Umbilical cord (tissue), 2 donors: ENCODE results near the gene SLC46A2. TPM values are rescaled to one million over a fixed set of nuclear protein-coding genes. Genes with fewer than 3 reads are reported as not detected.
A peak's percentile ranks its signal among the peaks of the same experiment; 100 is the strongest.

ENCODE experiments used
- DNase-seq: peaks from one replicate; pipeline ENCODE4 v3.0.0-alpha.2; 2015; ENCODE audit warnings: low spot score
- total RNA-seq: library from RNA; depleted of rRNA; stranded (reverse); fragments of >200 nt; gene quantifications from one replicate; pipeline ENCODE4 v1.2.3, GENCODE V29; 2014; ENCODE audit warnings: low replicate concordance; ENCODE audit not compliant: insufficient read depth

Gene SLC46A2, protein sequence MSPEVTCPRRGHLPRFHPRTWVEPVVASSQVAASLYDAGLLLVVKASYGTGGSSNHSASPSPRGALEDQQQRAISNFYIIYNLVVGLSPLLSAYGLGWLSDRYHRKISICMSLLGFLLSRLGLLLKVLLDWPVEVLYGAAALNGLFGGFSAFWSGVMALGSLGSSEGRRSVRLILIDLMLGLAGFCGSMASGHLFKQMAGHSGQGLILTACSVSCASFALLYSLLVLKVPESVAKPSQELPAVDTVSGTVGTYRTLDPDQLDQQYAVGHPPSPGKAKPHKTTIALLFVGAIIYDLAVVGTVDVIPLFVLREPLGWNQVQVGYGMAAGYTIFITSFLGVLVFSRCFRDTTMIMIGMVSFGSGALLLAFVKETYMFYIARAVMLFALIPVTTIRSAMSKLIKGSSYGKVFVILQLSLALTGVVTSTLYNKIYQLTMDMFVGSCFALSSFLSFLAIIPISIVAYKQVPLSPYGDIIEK
- 0.24 TPM for total RNA-seq

DNA sequence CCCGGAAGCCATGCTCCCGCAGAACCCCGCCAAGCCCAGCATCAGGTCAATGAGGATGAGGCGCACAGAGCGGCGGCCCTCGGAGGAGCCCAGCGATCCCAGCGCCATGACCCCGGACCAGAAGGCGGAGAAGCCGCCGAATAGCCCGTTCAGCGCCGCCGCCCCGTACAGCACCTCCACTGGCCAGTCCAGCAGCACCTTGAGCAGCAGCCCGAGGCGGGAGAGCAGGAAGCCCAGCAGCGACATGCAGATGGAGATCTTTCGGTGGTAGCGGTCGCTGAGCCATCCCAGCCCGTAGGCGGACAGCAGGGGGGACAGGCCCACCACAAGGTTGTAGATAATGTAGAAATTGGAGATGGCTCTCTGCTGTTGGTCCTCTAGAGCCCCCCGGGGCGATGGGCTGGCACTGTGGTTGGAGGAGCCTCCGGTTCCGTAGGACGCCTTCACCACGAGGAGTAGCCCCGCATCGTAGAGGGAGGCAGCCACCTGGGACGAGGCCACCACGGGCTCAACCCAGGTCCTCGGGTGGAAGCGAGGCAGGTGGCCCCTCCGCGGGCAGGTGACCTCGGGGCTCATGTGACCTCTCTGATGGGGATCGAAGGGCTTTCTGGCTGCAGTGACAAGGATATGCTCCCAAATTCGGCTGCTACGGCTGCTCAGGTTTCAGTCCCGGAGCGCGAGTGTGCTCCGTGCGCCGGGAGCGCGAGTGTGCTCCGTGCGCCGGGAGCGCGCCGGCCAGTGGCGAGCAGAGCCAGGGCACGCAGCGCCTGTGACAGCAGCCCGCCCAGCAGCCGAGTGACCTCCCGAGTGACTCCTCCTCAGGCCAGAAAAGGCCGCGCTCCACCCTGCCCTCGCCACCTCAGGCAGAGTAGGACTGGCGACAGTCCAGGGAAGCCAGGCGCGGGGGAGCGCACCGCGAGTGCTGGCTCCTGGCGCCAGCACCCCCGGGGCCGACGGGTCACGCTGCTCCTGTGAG lies at the start of gene SLC46A2:
Gene SLC46A2, minus strand, starts transcription at position 771 of the 976 bp plus-strand sequence. Its CDS starts 195 bp downstream, at position 576.
- DNase-seq = no peak

DNA sequence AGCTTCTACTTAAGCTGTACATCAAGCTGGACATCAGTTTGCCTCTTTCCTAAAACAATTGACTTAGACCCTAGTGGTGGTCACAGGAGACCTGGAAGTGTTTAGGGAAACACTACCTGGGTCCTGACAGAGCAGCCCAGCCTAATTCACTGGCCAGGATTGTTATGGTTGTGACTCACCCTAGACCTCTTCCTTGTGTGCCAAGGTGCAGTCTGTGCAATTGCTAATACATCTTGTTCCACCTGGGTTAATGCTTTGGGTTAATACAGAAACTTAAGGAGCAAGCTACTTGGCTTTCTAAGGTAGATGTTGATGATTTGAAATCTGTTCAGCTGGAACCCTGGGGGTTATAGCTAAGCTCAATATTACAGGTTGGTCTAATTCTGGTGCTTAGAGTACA lies 48.7 kb upstream of the SLC46A2 start:
- DNase-seq = no peak

DNA sequence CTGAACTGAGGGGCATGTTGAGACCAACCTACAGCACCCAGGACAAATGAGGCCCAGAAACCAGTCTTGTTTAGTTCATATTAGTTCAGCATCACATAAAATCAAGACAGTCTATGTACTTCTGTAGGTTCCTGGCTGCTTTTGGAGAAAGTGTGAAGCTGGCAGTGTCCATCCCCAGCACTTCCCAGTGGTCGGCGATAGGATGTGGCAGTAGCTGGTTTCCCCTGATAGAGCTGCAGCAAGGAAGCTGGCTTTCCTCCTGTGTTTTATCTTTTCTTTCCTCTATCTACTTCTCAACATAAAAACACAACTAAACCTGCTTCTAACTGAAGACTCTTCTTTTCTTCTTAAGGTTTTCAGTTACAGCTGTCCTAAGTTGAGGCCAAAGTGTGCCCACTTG lies 43.0 kb upstream of the SLC46A2 start:
- no peak for DNase-seq

DNA sequence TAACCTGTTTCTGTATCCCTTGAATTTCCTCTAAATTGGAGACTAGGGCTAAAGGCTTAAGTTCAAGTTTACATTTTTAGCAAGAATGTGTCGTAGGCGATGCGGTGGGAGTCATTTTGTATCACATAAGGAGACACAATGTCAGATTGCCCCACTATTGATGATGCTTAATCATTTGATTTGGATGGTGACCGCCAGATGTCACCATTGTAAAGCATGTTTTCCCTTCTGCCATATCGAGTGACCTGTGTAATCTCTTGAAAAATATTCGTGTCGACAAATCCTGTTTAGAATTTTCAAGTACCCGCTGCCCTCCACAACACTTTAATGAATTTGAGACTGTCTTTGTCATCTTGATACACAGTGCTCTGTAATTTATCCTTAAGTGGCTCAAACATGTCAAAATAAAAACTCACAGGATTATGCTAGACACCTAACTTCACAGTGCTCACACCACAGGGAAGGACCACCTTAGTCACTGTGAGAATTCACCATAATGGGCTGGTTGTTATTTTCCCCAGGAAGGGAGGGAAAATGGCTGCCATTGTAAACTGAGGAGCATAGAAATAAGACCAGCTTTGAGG lies 34.5 kb upstream of the SLC46A2 start:
- DNase-seq = peak; percentile 17

DNA sequence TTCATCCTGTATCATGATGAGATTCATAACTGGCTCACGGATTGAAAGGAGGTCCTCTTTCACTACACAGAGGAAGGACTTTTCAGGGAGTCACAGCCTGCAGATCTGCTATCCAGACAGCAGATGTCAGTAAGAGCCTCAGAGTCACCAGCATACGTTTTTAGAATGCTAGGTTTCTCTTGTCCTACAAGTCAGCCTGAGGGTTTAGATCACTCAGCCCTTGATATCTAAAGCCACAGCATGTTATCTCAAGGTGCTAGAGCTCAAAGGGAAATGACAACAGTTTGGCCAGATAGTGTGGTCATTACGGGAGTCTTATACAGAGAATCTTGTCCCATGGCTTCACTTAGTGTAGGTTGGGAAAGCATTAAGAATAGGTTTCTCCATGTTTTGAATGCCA lies 30.9 kb upstream of the SLC46A2 start:
- DNase-seq = peak; percentile 52

DNA sequence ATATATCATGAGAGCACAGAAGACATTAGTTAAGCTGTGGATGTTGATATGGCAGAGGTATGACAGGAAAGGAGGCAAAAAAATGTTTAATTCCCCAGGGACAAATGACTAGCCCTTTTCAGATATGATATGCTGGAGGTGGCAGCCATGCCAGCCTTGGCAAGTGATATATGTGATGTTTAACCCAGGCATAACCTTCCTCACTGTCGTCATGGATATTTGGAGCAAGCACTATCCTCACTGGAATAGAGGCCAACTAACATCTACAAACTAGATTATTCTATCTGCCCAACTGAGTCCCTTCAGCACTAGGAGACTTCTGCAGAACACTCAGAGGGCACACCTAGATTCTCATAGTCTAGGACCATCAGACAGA lies 27.3 kb upstream of the SLC46A2 start:
- no peak for DNase-seq

DNA sequence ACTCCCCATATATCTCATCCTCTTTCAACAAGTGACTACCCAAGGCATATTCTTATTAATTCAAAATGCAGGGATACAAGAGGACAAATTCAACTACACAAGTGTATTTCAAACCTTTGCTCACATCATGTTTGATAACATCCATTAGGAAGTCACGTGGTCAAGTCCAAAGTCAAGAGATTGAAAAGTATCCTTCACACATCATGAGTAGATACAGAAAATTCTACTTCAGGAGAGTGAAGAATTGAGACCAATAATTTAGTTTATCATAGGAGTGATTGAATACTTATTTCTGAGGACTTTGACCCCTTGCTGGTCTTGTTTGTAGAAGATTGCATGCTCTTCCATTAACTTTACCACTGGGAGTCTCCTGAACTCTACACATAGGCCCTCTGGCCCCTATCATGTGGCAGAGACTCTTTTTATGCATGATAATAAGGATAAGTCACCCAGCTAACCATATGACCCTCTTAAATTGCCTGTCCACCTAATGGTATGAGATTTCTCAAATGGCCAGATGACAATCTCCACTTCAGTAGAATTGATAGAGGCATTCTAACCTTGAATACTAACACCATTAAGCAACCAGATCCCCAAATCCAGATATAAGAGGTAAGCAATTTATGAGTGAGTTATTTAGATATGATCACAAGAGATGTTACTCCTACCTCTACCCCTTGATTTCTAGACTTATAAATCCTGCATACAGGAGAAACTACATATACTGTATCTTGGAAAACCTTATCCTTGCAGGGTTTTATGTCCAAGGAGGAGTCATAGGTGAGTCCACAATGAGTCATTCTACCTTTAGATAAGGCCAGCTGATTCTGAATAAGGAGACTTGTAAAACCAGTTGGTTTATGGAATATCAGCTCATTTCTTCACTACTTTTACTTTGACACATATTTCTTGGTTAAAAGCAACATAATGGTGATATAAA lies 26.6 kb upstream of the SLC46A2 start:
- DNase-seq = no peak

DNA sequence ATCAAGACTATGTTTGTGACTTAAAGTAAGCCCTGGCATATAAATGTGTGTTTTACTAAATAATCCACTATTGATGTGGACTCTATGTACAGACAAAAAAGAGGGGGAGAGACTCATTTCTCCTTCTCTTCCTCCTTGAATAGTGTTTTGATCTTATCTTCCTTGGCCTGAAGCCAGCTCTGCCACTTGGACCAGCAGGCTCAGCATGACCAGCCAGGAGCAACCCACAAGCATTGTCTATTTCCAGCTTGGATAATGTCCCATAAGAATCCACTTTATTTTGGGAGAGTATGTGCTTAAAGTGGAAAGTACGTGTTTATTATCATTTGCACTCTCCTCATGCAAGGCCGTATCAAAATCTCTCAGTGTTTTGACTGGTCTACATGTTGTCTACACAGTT lies 23.8 kb upstream of the SLC46A2 start:
- DNase-seq = no peak

DNA sequence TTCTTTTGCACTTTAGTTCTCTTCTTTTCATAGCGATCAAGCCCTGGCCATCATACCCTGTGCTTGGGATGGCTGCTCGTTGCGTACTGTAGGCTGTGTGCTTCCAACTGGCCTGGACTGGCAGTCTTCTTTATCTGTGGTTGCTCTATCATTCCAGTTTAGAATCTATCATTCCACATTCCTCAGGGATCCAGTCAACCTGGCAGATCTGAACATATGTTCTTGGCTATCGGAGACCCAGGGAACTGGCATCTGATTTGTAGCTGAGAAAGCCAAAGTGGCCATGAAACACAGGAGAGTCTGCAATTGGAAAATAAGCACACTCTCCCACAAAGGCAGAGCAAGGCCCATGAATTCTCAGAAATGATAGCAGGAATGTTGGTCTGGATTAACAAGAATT lies 22.6 kb upstream of the SLC46A2 start:
- no peak for DNase-seq

DNA sequence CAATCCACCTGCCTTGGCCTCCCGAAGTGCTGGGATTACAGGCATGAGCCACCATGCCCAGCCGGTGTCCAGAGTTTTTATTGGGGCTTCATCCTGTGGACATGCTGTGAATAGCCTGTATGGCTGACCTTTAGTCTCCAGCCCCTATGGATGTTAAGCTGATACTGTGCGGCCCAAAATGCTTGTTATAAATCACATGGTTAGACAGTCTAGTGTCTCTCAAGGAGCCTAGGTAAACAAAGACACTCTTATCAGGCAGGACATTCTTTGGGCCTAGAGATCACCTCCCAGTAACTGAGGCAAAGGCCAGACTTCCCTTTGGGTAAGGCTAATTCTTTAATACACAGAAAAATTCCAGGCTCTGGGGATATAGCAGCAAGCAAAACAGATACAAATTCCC lies 22.0 kb upstream of the SLC46A2 start:
- DNase-seq = no peak

DNA sequence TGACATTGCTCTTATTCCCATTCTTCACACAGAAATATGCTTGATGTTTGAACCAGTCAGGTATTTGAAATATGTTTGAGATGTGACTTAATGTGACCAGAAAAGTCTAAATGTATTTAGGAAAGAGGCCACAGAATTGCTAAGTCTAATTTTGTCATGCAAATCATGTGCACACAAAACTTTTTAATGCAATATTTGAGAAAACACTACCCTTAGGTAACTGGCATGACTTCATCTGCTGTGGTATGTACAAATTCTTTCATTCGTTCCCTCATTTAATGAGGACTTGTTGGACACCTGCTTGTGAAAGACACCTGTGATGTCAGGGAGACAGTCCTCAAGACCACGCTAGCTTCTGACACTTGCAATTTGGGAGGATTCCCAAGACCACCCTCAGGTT lies 21.1 kb upstream of the SLC46A2 start:
- no peak for DNase-seq

DNA sequence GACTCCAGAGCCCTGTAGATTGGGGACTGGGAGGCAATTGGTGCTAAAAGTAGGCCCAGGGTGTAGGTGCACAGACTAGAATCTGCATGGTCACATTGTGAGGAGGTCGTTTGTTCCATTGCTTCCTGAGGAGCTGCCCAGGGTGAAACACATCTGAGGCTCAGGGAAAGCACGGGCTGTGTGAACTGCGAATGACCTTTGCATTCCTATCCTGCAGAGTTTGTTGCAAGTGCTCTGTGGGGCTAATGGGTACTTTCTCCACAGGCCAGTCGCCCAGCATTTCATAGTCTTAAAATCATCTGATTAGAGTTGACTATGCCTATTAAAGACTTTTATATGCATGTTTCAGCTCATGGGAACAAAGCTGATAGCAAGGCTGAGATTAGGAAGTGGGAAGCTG lies 14.4 kb upstream of the SLC46A2 start:
- DNase-seq = no peak

DNA sequence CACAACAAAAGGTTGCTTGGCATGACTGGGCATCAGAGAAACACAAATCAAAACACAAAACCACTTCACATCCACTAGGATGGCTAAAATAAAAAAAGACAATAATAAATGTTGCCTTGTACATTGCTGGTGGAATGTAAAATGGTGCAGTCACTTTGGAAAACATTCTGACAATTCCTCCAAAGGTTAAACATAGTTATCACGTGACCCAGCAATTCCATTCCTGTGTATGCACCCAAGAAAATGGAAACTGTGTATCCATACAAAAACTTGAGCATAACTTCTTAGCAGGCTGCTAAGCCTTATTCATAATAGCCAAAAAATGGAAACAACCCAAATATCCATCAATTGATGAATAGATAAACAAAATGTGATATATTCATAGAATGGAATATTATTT lies 10.2 kb upstream of the SLC46A2 start:
- no peak for DNase-seq

DNA sequence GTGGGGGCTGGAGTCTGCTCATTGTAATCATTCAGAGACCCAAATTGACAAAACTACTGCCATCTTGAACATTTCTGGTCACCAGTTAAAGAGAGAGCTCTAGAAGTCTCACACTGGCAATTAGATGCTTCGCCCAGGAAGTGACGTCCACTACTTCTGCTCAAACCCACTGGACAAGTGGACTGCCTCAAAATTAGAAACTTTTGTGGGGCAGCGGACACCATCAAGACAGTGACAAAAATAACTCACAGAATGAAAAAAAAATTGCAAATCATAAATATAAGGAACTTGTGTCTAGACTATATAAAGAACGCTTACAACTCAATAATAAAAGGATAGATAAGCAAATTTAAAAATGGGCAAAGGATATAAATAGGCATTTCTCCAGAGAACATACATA lies 9.8 kb upstream of the SLC46A2 start:
- DNase-seq = no peak

DNA sequence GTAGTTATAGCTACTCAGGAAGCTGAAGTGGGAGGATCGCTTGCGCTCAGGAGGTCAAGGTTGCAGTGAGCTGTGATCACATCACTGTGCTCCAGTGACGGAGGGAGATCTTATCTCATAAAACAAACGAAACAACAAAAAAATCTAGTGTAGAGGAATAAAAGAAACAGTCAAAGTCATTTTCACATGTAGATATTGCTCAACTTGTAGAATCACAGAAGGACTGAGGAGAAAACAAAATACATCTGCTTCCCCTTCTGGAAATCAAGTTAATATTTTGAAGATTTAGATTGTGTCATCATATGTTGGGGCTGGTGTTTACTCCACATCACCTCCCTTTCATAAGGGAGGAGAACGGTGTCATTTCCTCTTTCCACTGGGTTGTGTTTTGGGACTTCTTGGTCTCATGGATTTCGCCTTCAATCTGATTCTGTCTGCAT lies 8.2 kb upstream of the SLC46A2 start:
- DNase-seq = no peak

DNA sequence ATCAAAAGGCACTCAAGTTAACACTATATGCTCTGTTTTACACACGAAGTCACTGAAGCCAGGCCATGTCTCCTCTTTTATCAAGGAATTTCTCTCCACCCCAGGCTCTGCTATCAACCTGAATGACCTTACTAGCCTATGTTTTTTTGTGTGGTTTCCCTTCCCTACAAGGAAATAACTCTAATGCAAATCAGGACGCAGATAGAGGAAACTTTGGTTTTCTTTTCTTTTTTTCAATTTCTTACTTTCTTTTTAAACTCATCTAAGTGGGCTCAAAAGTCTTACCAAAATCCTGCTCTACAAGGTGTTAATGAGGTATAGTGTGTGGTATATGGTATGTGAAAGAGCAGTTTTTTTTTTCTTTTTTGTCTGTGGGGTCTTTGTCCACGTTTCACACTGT lies 5.5 kb upstream of the SLC46A2 start:
- DNase-seq = no peak

DNA sequence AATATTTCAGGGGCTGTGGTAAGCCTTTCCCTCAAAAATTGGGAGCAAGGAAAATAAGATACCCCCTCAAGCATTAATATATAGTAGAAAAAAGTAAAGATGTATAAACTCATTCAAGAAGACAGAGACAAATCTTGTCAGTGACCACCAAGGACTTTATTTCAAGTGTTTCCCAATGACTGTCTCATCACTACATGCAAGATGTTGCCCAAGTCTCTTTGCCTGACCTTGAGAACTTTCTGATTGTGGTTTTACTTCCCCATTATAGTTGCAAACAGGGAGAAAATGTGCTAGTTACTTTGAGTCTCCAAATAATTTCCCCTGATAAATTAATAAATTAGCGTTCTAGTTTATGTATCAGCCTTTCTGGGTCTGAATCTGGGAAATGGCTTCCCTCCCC lies 4.0 kb upstream of the SLC46A2 start:
- no peak for DNase-seq

DNA sequence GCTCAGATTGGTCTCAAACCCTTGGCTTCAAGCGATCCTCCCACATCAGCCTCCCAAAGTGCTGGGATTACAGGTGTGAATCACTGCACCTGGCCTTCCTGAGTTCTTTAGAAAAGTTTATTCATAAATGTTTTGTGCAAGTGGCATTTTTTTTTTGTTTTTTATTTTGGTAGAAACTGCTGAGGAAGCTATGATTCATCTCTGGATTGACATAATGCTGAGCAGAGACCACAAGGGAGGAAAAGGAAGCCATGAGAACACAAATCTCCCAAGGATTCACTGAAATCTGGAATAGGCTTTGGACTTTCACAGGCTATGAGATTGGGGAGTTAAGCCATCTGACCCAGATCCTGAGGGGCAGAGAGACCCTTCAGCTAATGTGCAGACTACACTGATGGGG lies 3.4 kb upstream of the SLC46A2 start:
- no peak for DNase-seq

DNA sequence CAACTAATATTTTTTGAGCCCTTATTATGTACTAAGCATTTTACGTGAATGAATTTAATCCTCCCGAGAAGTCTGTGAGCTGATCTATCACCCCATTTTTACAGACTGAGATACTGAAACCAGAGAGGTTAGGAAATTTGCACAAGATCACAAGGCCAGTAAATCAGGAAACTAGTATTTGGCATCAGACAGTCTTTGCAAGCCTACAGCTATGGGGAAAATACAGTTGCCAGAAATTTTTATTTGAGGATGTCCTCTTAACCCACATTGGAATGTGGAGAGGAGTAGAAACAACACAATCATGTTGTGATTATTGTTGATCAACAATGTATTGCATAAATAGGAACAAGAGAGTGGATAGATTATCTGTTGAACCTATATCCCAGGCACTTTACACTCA lies 2.3 kb upstream of the SLC46A2 start:
- DNase-seq = no peak

DNA sequence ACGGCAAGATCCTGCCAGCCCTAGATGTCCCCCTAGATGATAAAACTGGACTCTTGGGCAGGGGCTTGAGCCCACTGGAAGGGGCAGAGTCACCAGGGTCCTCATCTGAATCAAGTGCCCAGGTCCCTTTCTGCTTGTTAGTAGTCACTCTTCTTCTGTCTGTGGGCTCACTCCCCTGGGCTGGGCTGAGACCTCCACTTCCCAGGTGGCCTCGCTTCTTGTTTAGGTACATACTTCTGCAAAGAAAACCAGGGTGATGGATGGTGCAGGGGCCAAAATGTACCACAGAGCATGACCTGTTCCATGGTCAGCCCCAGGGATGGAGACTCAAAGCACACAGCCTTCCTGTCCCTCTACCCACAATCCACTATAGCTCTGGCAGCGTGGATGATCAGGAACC lies 845 bp upstream of the SLC46A2 start:
- DNase-seq = no peak

DNA sequence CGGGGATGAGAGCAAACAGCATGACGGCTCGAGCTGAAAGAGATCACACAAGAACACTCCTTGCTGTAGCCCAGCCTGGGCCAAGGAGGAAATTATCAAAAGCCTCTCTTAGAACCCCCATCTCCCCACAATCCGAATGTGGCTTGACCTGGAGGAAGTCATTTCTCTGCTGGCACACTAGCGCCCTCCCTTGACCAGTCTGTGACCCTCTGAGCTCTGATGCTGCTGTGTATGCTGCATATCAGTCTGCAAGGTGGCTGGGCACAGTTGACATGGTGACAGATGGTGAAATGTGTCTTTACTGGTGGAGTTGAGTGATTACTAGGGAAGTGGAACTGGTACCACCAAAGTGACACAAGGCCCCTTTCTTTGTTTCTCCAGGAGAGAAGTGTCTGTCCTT lies 3.3 kb downstream of the SLC46A2 start:
- no peak for DNase-seq
